Hepatocyte (in vitro differentiated cells): ENCODE data around the gene SLCO3A1. TPM values are rescaled to one million over a fixed set of nuclear protein-coding genes. Genes with fewer than 3 reads are reported as not detected.

ENCODE experiments used
- DNase-seq: peaks from one replicate; pipeline ENCODE4 v3.0.0-alpha.2; 2016; ENCODE audit warnings: low spot score
- H2AFZ ChIP-seq: fragments of 200-600 bp; sonication (generic); 2 replicates; pipeline ENCODE4 v1.6.0; 2016; ENCODE audit warnings: antibody characterized with exemption, mild to moderate bottlenecking
- H3K27ac ChIP-seq: fragments of 200-600 bp; sonication (generic); 2 replicates; pipeline ENCODE4 v1.5.1; 2016; ENCODE audit warnings: mild to moderate bottlenecking
- H3K27me3 ChIP-seq: fragments of 200-600 bp; sonication (generic); 2 replicates; pipeline ENCODE4 v1.6.1; 2016
- H3K36me3 ChIP-seq: fragments of 200-600 bp; sonication (generic); replicated peaks from 2 replicates; pipeline ENCODE4 v1.5.1; 2016; ENCODE audit warnings: low read depth; ENCODE audit not compliant: insufficient read depth
- H3K4me1 ChIP-seq: fragments of 200-600 bp; sonication (generic); 2 replicates; pipeline ENCODE4 v1.5.1; 2016; ENCODE audit warnings: mild to moderate bottlenecking, moderate library complexity; ENCODE audit not compliant: insufficient read depth
- H3K4me2 ChIP-seq: fragments of 200-600 bp; sonication (generic); 2 replicates; pipeline ENCODE4 v1.6.0; 2016
- H3K4me3 ChIP-seq: fragments of 200-600 bp; sonication (generic); 2 replicates; pipeline ENCODE4 v1.5.1; 2016; ENCODE audit warnings: mild to moderate bottlenecking
- H3K79me2 ChIP-seq: fragments of 200-600 bp; sonication (generic); 2 replicates; pipeline ENCODE4 v1.6.0; 2017; ENCODE audit warnings: mild to moderate bottlenecking
- H3K9me2 ChIP-seq: fragments of 200-600 bp; sonication (generic); replicated peaks from 2 replicates; pipeline ENCODE4 v1.6.0; 2017; ENCODE audit warnings: mild to moderate bottlenecking; ENCODE audit not compliant: insufficient read depth
- H3K9me3 ChIP-seq: fragments of 200-600 bp; sonication (generic); 2 replicates; pipeline ENCODE4 v1.5.1; 2016; ENCODE audit warnings: low read depth, mild to moderate bottlenecking
- H4K20me1 ChIP-seq: fragments of 200-600 bp; sonication (generic); 2 replicates; pipeline ENCODE4 v1.6.0; 2016; ENCODE audit warnings: mild to moderate bottlenecking; ENCODE audit not compliant: insufficient read depth, poor library complexity, severe bottlenecking
- EZH2 ChIP-seq: fragments of 200-600 bp; sonication (generic); IDR thresholded peaks from 2 replicates; pipeline ENCODE4 v1.6.1; 2016; ENCODE audit warnings: antibody characterized with exemption, mild to moderate bottlenecking, borderline replicate concordance
- EZH2phosphoT487 ChIP-seq: fragments of 200-600 bp; sonication (generic); IDR thresholded peaks from one replicate; pipeline ENCODE4 v1.6.1; 2018; ENCODE audit warnings: antibody characterized with exemption, mild to moderate bottlenecking, low read depth, moderate library complexity; ENCODE audit not compliant: unreplicated experiment, severe bottlenecking
- WGBS: methylation state at CpG from one replicate; pipeline ENCODE4 v1.1.6; 2016; ENCODE audit warnings: low lambda C conversion rate; ENCODE audit errors: missing lambda C conversion rate; 5-methylcytosine and 5-hydroxymethylcytosine counted together
- polyA plus RNA-seq: library from polyadenylated mRNA; unstranded; fragments of >200 nt; fragmentation: Nextera tagmentation; extraction: Ambion mirVana; gene quantifications from 2 replicates; pipeline ENCODE4 v1.2.1, GENCODE V29; 2016
- total RNA-seq: library from RNA; depleted of rRNA; stranded (reverse); fragments of >200 nt; gene quantifications from 2 replicates; pipeline ENCODE4 v1.2.3, GENCODE V29; 2014
- TF ChIP-seq, protein P1 (sequence below): fragments of 200-600 bp; sonication (generic); IDR thresholded peaks from 2 replicates; pipeline ENCODE4 v1.5.1; 2016; ENCODE audit warnings: antibody characterized with exemption, mild to moderate bottlenecking; ENCODE audit not compliant: poor library complexity

SLCO3A1 gene
- total and polyA plus RNA-seq, 2 experiments from 2014 or later: 1.3 to 5.4 TPM

DNA sequence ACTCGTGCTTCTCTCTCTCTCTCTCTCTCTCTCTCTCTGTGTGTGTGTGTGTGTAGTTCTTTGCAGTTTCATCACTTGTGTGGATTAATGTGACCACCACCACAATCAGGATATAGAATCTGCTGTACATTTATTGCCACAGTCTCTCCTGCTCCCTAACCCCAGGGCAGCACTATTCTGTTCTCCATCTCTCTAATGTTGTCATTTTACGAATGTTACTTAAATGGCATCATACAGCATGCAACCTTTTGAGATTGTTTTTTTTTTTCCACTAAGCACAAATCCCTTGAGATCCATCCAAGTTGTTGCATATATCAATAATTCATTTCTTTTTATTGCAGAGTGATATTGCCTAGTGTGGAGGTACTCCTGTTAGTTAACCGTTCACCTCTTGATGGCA lies 26.9 kb downstream of the SLCO3A1 start:
- WGBS: 84% methylated on average over 3 of the region's 3 CpGs
- Histone ChIP-seq H3K4me2 (no peak overlapping the region), H3K27ac (no peak overlapping the region), H3K4me1 (no peaks in the 10 kb centered on the region), H4K20me1 (no peaks in the 10 kb centered on the region), H3K79me2 (no peaks in the 10 kb centered on the region), H3K36me3 (no peaks in the 10 kb centered on the region), H2AFZ (no peak overlapping the region), H3K9me2 (no peaks in the 10 kb centered on the region), H3K9me3 (no peaks in the 10 kb centered on the region), H3K27me3 (no peaks in the 10 kb centered on the region), H3K4me3 (no peak overlapping the region)
- no peak for DNase-seq
- TF ChIP-seq EZH2phosphoT487 (no peak), EZH2 (no peak)
- TF ChIP-seq, protein P1, sequence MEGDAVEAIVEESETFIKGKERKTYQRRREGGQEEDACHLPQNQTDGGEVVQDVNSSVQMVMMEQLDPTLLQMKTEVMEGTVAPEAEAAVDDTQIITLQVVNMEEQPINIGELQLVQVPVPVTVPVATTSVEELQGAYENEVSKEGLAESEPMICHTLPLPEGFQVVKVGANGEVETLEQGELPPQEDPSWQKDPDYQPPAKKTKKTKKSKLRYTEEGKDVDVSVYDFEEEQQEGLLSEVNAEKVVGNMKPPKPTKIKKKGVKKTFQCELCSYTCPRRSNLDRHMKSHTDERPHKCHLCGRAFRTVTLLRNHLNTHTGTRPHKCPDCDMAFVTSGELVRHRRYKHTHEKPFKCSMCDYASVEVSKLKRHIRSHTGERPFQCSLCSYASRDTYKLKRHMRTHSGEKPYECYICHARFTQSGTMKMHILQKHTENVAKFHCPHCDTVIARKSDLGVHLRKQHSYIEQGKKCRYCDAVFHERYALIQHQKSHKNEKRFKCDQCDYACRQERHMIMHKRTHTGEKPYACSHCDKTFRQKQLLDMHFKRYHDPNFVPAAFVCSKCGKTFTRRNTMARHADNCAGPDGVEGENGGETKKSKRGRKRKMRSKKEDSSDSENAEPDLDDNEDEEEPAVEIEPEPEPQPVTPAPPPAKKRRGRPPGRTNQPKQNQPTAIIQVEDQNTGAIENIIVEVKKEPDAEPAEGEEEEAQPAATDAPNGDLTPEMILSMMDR: no peak

DNA sequence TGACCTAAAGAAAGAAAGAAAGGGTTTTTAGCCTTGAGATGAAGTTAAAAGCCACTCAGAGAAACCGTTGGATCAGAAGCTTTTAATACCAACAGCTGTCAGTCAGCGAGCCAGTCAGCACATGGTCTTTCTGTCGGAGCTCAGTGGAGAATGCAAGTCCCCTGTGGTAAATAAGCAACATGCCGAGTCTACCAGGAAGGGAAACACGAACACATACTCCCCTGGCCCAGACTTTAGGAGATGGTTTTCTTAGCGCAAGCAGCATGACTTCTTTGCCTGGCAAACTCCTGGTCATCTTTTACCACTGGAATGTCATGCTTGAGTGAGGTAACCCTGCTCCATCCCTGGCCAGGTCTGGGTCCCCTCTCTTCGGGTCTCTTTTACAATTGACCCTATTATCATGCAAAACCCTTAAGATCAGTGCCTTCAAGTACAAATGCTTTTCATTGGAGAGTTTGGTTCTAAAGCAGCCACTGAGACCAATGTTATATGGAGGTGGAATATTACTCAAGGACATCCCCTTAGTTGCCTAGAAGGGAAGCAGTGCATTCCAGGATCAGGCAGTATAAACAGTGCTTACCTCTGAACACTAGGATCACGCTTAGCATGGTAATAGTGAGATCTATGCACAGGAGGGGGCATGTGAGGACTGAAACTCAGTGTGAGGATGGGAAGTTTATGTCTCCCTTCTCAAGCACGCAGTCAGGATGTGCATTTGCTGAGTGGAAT lies 28.2 kb downstream of the SLCO3A1 start:
- DNase-seq: no peak
- no peak overlapping the region for H3K4me3 ChIP-seq
- H3K36me3 ChIP-seq: no peaks in the 10 kb centered on the region
- no peaks in the 10 kb centered on the region for H3K79me2 ChIP-seq
- no peak overlapping the region for H3K4me2 ChIP-seq
- H3K9me3 ChIP-seq: no peaks in the 10 kb centered on the region
- H2AFZ ChIP-seq: no peak overlapping the region
- no peaks in the 10 kb centered on the region for H4K20me1 ChIP-seq
- no peaks in the 10 kb centered on the region for H3K27me3 ChIP-seq
- H3K9me2 ChIP-seq: no peaks in the 10 kb centered on the region
- TF ChIP-seq EZH2phosphoT487 (no peak), EZH2 (no peak)
- TF ChIP-seq, protein P1: no peak
- H3K27ac ChIP-seq: no peak overlapping the region
- whole genome bisulfite sequencing: 66% methylated on average over 9 of the region's 9 CpGs
- no peaks in the 10 kb centered on the region for H3K4me1 ChIP-seq

DNA sequence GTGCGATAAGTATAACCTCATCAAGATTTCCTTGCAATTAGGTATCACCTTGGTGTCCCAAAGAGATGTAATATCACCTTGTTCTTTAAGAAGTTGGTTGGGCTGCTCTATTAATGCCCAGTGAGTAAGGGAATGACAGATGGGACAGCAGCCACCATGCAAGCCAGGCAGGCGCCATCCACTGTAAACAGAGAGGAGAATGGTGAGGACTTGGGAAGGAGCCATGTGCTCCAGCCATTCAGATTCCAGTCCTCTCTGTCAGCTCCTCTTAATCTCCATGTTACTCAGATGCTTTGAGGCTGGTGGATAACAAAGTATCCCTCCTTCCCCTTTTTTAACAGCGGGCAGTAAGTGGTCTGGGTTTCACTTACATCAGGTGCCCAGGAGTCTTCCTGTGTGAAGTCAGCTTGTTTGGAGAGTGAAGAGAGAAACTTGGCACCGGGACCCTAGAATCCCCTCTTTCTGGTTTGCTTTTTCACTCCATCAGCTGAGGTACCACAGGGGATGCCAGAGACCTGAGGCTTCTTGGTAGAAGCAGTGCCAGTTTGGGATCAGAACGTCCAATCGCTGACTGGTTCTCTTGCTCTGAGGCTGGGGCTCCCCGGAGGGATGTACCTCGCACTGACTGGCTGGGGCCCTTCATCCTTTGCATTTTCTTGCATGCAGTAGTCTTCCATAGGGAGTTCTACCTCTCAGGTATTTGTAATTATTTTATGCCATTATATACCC lies 29.5 kb downstream of the SLCO3A1 start:
- Histone ChIP-seq H3K9me2 (no peaks in the 10 kb centered on the region), H3K4me2 (no peak overlapping the region), H3K79me2 (no peaks in the 10 kb centered on the region), H3K4me1 (no peaks in the 10 kb centered on the region), H3K27me3 (no peaks in the 10 kb centered on the region), H3K27ac (no peak overlapping the region), H2AFZ (no peak overlapping the region), H3K9me3 (no peaks in the 10 kb centered on the region), H3K36me3 (no peaks in the 10 kb centered on the region), H3K4me3 (no peak overlapping the region), H4K20me1 (no peaks in the 10 kb centered on the region)
- TF ChIP-seq, protein P1: no peak
- TF ChIP-seq EZH2phosphoT487 (no peak), EZH2 (no peak)
- WGBS: 93% methylated on average over 8 of the region's 8 CpGs
- no peak for DNase-seq
